CD14-positive monocyte (primary cell): Measurements from ENCODE around the gene BIRC5. TPM values are rescaled to one million over a fixed set of nuclear protein-coding genes. Genes with fewer than 3 reads are reported as not detected.
A peak's percentile ranks its signal among the peaks of the same experiment; 100 is the strongest.

Experiments
- DNase-seq, 3 donors: peaks; one replicate each; pipeline ENCODE4 v3.0.0-alpha.2; 2011 to 2022
- H2AFZ ChIP-seq: 2 replicates; pipeline ENCODE4 v1.6.0; 2012; ENCODE audit warnings: mild to moderate bottlenecking, low read depth, low read length, inconsistent platforms; ENCODE audit not compliant: insufficient read depth, poor library complexity, severe bottlenecking
- H3K27ac ChIP-seq, 2 donors: 1 replicate in 1 of 2; 2 replicates in 1 of 2; pipeline ENCODE4 v1.5.1; 2012 to 2013; ENCODE audit warnings: low read length in 2 of 2, control low read depth in 1 of 2, inconsistent platforms in 1 of 2, low read depth in 1 of 2, mild to moderate bottlenecking in 1 of 2
- H3K27me3 ChIP-seq, 2 donors: one replicate each; pipeline versions ENCODE4 v1.6.0 to v1.6.1; 2011 to 2013; ENCODE audit warnings: low read length in 2 of 2; ENCODE audit not compliant: control insufficient read depth in 2 of 2, insufficient read depth in 2 of 2
- H3K36me3 ChIP-seq, 2 donors: replicated peaks in 1 of 2; 1 replicate in 1 of 2; 2 replicates in 1 of 2; pipeline versions ENCODE4 v1.5.1 to v1.6.1; 2012 to 2013; ENCODE audit warnings: low read length in 2 of 2, control low read depth in 1 of 2, inconsistent platforms in 1 of 2, mild to moderate bottlenecking in 1 of 2; ENCODE audit not compliant: insufficient read depth in 2 of 2, control insufficient read depth in 1 of 2
- H3K4me1 ChIP-seq, 2 donors: 1 replicate in 1 of 2; 2 replicates in 1 of 2; pipeline versions ENCODE4 v1.5.1 to v1.6.1; 2012 to 2013; ENCODE audit warnings: low read length in 2 of 2, control low read depth in 1 of 2, inconsistent platforms in 1 of 2, mild to moderate bottlenecking in 1 of 2, moderate library complexity in 1 of 2; ENCODE audit not compliant: insufficient read depth in 2 of 2, control insufficient read depth in 1 of 2
- H3K4me2 ChIP-seq: replicated peaks from 2 replicates; pipeline ENCODE3; 2012; ENCODE audit warnings: low read length, moderate library complexity, mild to moderate bottlenecking; ENCODE audit not compliant: poor library complexity, severe bottlenecking; ENCODE audit errors: extremely low read depth
- H3K4me3 ChIP-seq, 3 experiments: fragments of 200-600 bp in 1 of 3; sonication (generic) in 1 of 3; replicated peaks in 1 of 3; 1 replicate in 2 of 3; 2 replicates in 1 of 3; pipeline ENCODE4 v1.5.1; 2011 to 2013; ENCODE audit warnings: low read length in 3 of 3, mild to moderate bottlenecking in 3 of 3, control low read depth in 2 of 3, low read depth in 2 of 3, inconsistent platforms in 1 of 3, moderate library complexity in 1 of 3
- H3K79me2 ChIP-seq: 2 replicates; pipeline ENCODE4 v1.6.0; 2012; ENCODE audit warnings: mild to moderate bottlenecking, control low read depth, inconsistent platforms, low read length, moderate library complexity; ENCODE audit not compliant: insufficient read depth
- H3K9ac ChIP-seq: 2 replicates; pipeline ENCODE4 v1.6.0; 2017; ENCODE audit warnings: low read length, mild to moderate bottlenecking; ENCODE audit not compliant: insufficient read depth, poor library complexity, severe bottlenecking
- H3K9me3 ChIP-seq, 2 donors: replicated peaks in 1 of 2; 1 replicate in 1 of 2; 2 replicates in 1 of 2; pipeline versions ENCODE4 v1.5.1 to v1.6.1; 2012 to 2013; ENCODE audit warnings: low read length in 2 of 2, control low read depth in 1 of 2; ENCODE audit not compliant: control insufficient read depth in 1 of 2, insufficient read depth in 1 of 2
- H4K20me1 ChIP-seq: 2 replicates; pipeline ENCODE4 v1.6.0; 2012; ENCODE audit warnings: mild to moderate bottlenecking, low read length, control low read depth, moderate library complexity; ENCODE audit not compliant: insufficient read depth
- H3K27ac Mint-ChIP-seq, 7 donors: one replicate each; pipeline ENCODE4 v1.8.0; 2020; ENCODE audit warnings: mild to moderate bottlenecking in 7 of 7, mixed read lengths in 7 of 7, moderate library complexity in 6 of 7, inconsistent platforms in 2 of 7
- H3K27me3 Mint-ChIP-seq, 3 donors: one replicate each; pipeline ENCODE4 v1.8.0; 2021 to 2022; ENCODE audit warnings: low read depth in 3 of 3, mild to moderate bottlenecking in 3 of 3, mixed read lengths in 3 of 3, moderate library complexity in 3 of 3, inconsistent platforms in 1 of 3
- H3K36me3 Mint-ChIP-seq, 2 donors: one replicate each; pipeline ENCODE4 v1.8.0; 2020; ENCODE audit warnings: mixed read lengths in 2 of 2, inconsistent platforms in 1 of 2, mild to moderate bottlenecking in 1 of 2
- H3K4me1 Mint-ChIP-seq: one replicate; pipeline ENCODE4 v1.8.0; 2020; ENCODE audit warnings: mild to moderate bottlenecking, mixed read lengths
- H3K4me3 Mint-ChIP-seq, 2 donors: one replicate each; pipeline ENCODE4 v1.8.0; 2020; ENCODE audit warnings: mild to moderate bottlenecking in 2 of 2, mixed read lengths in 2 of 2, moderate library complexity in 1 of 2
- H3K9me3 Mint-ChIP-seq, 7 donors: one replicate each; pipeline ENCODE4 v1.8.0; 2020 to 2022; ENCODE audit warnings: mixed read lengths in 7 of 7, mild to moderate bottlenecking in 6 of 7, moderate library complexity in 6 of 7, inconsistent platforms in 2 of 7
- WGBS: methylation state at CpG from one replicate; pipeline ENCODE4 v1.1.5; 2013; ENCODE audit warnings: missing lambda C conversion rate; ENCODE audit not compliant: insufficient coverage; 5-methylcytosine and 5-hydroxymethylcytosine counted together
- intact Hi-C, 2 donors: fragments of 100-400 bp; cut with micrococcal nuclease; formaldehyde crosslinking; loops; one replicate each; pipeline versions ENCODE4 v1.15.0 to v1.15.1; 2023
- polyA plus RNA-seq, 3 donors: library from polyadenylated mRNA; depleted of rRNA in 1 of 3; unstranded in 2 of 3; stranded (reverse) in 1 of 3; fragments of 300-500 nt in 2 of 3; fragments of >200 nt in 1 of 3; fragmentation: Illumina TruSeq in 2 of 3; gene quantifications; 1 replicate in 2 of 3; 2 replicates in 1 of 3; pipeline ENCODE4 v1.2.3, GENCODE V29; 2012 to 2021
- TF ChIP-seq, protein P1 (sequence below): fragments of 200-600 bp; IDR thresholded peaks from one replicate; pipeline ENCODE4 v1.8.0; 2022; ENCODE audit warnings: antibody characterized with exemption, mild to moderate bottlenecking

The BIRC5 gene
- polyA plus RNA-seq, 3 donors: 0.20 TPM; not detected in 2

DNA sequence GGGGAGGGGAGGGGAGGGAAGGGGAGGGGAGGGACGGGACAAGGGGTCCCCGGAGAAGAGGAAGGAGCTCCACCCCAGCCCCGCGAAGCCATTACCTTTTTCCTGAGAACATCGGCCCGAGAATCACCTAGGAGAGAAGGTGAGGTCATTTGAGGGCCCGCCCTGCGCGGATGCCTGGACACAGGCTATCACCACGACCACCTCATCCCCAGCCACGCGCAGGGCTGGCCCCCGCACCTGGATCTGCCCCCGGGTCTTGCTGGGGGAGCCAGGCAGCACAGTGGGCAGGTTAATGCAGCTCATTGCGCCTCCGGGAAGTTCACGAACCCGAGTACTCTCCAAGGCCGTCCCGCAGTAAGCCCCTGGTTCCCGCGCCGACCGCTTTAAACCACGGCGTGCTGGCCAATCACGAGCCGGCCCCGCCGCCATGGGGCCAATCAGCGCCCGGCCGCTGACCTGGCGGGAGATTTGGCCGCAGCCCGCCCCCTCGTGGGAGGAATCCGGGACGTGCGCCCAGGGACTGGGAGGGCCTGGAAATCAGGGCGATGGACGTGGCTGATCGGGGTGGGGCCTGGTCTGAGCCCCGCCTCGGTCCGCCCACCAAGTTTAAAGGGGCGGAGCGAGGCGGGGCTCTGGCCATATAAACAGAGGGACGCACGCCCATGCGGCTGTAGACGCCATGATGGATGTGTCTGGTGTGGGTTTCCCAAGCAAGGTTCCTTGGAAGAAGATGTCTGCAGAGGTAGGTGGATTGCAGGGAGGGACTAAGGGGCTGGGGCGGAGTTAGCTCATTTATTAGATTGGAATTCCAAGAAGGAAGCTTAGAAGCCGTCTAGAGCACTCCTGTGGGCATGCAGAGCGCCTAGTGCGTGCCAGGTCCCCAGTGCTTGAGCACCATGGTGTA, 27.1 kb upstream of the BIRC5 start, which contains the start of the genes AFMID and TK1:
TSS of gene AFMID (plus strand) at position 671 of the 904 bp plus-strand sequence. CDS start at position 680, 9 bp downstream.
TSS of gene TK1 (minus strand) at position 361 of the 904 bp plus-strand sequence. CDS start at position 303, 58 bp downstream.
- WGBS: under 1% methylated on average over 51 of the region's 57 CpGs
- peak within 1 kb of the TSS; percentile 69 to 90 (median 87) for H3K27ac Mint-ChIP-seq
- peak within 1 kb of the TSS; percentile 83 for H2AFZ ChIP-seq
- peaks cover 2 to 11% of the 10 kb centered on the region in 2 donors for H3K36me3 ChIP-seq
- H3K4me1 ChIP-seq: peaks cover 33 to 44% of the 10 kb centered on the region in 2 donors
- H3K79me2 ChIP-seq: peaks cover 46% of the 10 kb centered on the region
- peak within 1 kb of the TSS in 1 of 2 donors; percentile 67 for H3K27ac ChIP-seq
- H3K27me3 Mint-ChIP-seq: peaks cover 0 to 2% (median 0%) of the 10 kb centered on the region in 3 donors
- TF ChIP-seq, protein P1, sequence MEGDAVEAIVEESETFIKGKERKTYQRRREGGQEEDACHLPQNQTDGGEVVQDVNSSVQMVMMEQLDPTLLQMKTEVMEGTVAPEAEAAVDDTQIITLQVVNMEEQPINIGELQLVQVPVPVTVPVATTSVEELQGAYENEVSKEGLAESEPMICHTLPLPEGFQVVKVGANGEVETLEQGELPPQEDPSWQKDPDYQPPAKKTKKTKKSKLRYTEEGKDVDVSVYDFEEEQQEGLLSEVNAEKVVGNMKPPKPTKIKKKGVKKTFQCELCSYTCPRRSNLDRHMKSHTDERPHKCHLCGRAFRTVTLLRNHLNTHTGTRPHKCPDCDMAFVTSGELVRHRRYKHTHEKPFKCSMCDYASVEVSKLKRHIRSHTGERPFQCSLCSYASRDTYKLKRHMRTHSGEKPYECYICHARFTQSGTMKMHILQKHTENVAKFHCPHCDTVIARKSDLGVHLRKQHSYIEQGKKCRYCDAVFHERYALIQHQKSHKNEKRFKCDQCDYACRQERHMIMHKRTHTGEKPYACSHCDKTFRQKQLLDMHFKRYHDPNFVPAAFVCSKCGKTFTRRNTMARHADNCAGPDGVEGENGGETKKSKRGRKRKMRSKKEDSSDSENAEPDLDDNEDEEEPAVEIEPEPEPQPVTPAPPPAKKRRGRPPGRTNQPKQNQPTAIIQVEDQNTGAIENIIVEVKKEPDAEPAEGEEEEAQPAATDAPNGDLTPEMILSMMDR: peak; percentile 44
- H4K20me1 ChIP-seq: no peaks in the 10 kb centered on the region
- H3K27me3 ChIP-seq: no peaks in the 10 kb centered on the region
- peaks cover 16 to 41% of the 10 kb centered on the region in 2 donors for H3K36me3 Mint-ChIP-seq
- H3K4me3 ChIP-seq: peak within 1 kb of the TSS; percentile 51 to 84 (median 66)
- peak; percentile 94 for DNase-seq
- intact Hi-C loops: loop anchor here (1.0 to 5.0 kb wide), 2 partner anchors 45 to 47 kb away; no protein-coding TSS in a partner anchor
- no peaks in the 10 kb centered on the region for H3K9me3 ChIP-seq
- no peak within 1 kb of the TSS for H3K9ac ChIP-seq
- peaks cover 0 to 3% (median 0%) of the 10 kb centered on the region in 7 donors for H3K9me3 Mint-ChIP-seq
- peak within 1 kb of the TSS; percentile 78 to 95 for H3K4me3 Mint-ChIP-seq
- peak within 1 kb of the TSS; percentile 98 for H3K4me2 ChIP-seq
- peaks cover 37% of the 10 kb centered on the region for H3K4me1 Mint-ChIP-seq

DNA sequence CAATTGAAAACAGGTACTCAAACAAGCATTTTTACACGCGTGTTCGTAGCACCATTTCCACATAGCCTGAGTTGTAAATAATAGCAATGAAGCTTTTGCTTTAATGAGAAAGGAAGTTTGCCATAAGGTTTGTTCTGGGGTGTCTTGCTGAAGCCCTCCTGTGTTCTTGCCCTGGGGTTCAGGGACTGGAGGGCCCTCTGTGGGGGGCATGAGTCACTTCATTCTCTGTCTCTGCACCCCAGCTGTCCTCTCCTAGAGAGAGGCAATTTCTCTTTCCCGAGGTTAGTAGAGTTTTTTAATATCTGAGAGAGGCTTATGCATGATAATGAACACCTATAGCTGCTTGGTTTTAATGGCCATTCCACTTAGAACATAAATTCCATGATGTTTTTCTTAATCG, 17.3 kb upstream of the BIRC5 start:
- Histone ChIP-seq H3K4me3 (no peak overlapping the region), H3K9me3 (peaks cover 0 to 4% of the 10 kb centered on the region in 2 donors), H3K4me2 (no peak overlapping the region), H3K9ac (no peak overlapping the region), H2AFZ (no peak overlapping the region), H3K27ac (peak overlapping the region in 1 of 2 donors; percentile 84), H3K36me3 (peaks cover 8 to 28% of the 10 kb centered on the region in 2 donors), H3K4me1 (peaks cover 28 to 30% of the 10 kb centered on the region in 2 donors), H3K27me3 (no peaks in the 10 kb centered on the region), H4K20me1 (no peaks in the 10 kb centered on the region), H3K79me2 (no peaks in the 10 kb centered on the region)
- H3K4me1 Mint-ChIP-seq: peaks cover 21% of the 10 kb centered on the region
- intact Hi-C loops: no loop called here
- 100% methylated on average over 2 of the region's 5 CpGs for WGBS
- no peaks in the 10 kb centered on the region for H3K27me3 Mint-ChIP-seq
- no peak for DNase-seq
- H3K4me3 Mint-ChIP-seq: no peak overlapping the region
- H3K27ac Mint-ChIP-seq: peak overlapping the region in 1 of 7 donors; percentile 47
- peaks cover 0 to 3% (median 0%) of the 10 kb centered on the region in 7 donors for H3K9me3 Mint-ChIP-seq
- TF ChIP-seq, protein P1: no peak
- peaks cover 17 to 40% of the 10 kb centered on the region in 2 donors for H3K36me3 Mint-ChIP-seq
